HG03575 (cell line): ENCODE results near the gene ZNF839.
"Not testable (repeated sequence)": the region's sequence is repeated elsewhere in the genome, so short reads cannot be mapped to it uniquely, and the experiment has no call there.

Experiments used
- ATAC-seq: cut with Tn5 transposase; IDR thresholded peaks from one replicate; pipeline ENCODE4 v1.9.1; 2021; ENCODE audit not compliant: unreplicated experiment, insufficient number of reproducible peaks, low FRiP score; ENCODE audit errors: extremely low read depth

Gene ZNF839

DNA sequence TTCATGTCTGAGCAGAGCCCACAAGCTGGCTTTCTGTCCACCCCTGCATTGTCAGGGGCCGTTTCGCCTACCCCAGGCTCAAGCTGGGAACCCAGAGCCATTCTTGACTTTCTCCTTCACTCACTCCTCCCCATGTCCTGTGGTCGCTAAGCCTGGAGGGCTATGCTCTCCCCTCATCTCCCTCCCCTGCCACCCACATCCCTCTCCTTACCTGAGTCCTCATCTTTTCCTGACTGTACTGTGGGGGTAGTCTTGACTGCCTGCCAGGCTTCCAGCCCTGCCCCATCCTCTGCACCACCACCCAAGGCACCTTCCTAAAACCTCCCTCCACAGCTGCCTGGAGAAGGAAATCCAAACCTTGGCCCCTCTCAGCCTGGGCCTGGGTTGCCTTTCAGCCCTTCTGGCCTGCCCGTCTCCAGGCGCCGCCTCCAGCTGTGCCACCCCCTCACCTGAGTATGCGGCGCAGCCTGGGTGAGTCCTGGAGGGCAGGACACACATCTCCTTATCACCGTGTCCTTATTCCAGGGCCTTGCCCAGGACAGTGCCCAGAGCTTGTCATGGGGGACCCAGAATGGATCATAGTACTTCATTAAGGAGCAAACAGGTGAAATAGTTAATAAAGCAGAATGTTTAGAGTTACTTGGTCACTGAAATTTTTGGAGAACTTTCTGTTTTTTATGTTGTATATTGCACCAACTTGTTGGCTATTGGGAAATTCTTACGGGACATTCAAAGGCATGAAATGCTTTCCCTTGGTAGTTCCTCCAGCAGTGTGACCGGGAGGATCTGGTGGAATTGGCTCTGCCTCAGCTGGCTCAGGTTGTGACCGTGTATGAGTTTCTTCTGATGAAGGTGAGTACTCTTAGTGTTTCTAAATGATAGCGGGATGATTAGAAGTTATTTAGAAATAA is 14.5 kb downstream of the ZNF839 start:
- no peak for ATAC-seq

DNA sequence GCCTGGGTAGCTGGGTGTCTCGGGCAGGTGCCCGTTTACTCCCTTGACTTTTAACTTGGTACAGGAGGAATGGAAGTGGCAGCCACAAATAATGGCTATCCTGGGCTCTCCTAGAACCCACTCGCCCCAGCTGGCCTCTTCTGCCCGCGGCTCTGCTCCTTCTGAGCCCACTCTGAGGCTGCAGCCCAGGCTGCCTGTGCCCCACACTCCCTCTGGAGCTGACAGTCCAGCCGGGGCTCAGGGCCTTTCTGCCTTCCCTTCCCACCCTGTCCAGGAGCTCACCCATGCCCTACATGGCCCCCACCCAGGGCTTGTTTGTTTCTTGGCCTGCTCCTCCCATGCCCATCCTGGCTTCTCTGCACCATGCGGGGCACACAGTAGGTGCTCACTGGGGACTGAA is 15.6 kb downstream of the ZNF839 start:
- no peak for ATAC-seq

GRCh38 chr14:102338724-102339123 is 19.2 kb downstream of the ZNF839 start:
- no peak for ATAC-seq

DNA sequence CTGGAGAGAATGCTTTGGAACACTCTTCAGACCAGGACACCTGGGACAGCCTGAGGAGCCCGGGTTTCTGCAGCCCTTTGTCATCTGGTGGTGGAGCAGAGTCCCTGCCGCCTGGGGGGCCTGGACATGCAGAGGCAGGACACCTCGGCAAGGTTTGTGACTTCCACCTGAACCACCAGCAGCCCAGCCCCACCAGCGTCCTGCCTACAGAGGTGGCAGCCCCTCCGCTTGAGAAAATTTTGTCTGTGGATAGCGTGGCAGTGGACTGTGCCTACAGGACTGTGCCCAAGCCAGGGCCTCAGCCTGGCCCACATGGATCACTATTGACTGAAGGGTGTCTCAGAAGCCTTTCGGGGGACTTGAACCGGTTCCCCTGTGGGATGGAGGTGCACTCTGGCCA is 22.0 kb downstream of the ZNF839 start:
- ATAC-seq = no peak

GRCh38 chr14:102342238-102342637 is 22.7 kb downstream of the ZNF839 start:
- ATAC-seq = no peak

- no peak for ATAC-seq
Observed at GRCh38 chr14:102344084-102344483, 24.5 kb downstream of the ZNF839 start.

GRCh38 chr14:102344485-102344884 is 24.9 kb downstream of the ZNF839 start:
- no peak for ATAC-seq

GRCh38 chr14:102345232-102345631 is 25.7 kb downstream of the ZNF839 start:
- ATAC-seq = no peak

- no peak for ATAC-seq
Observed at GRCh38 chr14:102346645-102347044, 27.1 kb downstream of the ZNF839 start.

- ATAC-seq = no peak
Observed at GRCh38 chr14:102348376-102348775, 28.8 kb downstream of the ZNF839 start.

DNA sequence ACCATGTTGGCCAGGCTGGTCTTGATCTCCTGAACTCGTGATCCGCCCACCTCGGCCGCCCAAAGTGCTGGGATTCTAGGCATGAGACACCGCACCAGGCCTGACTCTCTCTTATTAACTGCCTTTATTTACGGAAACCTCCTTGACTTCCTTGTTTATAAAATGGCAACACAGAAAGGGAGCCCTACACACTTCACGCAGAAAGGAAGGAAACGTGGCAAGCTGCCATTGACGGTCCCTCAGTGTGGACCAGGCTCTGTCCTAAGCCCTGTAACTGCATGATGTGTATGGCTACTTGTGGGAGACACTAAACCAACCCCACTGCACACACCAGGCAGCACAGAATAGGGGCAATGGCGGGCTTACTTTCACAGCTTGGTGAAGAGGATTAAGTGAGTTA is 31.5 kb downstream of the ZNF839 start:
- ATAC-seq = no peak

DNA sequence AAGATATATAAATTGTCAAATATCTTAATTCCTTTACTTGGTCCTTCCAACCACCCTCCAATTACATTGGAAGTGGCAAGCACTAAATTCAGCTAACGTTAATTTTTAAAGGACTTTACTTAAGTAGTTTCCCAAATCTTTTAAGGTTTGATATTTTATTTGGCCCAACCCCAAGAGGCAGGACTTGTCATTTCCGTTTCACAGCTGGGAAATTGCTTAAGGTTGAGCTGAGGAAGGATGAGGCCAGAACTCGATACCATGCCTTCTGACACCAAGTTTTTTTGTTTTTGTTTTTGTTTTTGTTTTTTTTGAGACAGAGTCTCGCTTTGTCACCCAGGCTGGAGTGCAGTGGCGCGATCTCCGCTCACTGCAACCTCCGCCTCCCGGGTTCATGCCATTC is 32.0 kb downstream of the ZNF839 start:
- ATAC-seq = not testable (repeated sequence)

DNA sequence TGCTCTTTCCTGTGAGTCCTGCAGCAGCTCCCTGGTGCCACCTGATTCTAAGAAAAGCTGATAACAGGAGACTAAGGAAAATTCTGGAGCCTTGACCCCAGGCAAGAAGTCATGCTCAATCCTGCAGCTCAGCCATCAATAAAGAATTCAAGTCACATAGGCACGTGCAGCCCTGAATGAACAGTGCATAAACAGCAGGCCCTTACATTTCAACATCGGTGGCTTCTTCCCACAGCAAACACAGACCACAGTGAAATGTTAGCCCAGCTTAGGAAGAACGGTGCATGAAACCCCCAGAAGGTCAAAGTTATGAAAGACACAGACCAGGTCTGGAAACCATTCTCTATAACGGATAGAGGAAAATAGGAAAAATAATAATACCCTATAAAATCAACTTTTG is 32.7 kb downstream of the ZNF839 start:
- ATAC-seq = no peak

DNA sequence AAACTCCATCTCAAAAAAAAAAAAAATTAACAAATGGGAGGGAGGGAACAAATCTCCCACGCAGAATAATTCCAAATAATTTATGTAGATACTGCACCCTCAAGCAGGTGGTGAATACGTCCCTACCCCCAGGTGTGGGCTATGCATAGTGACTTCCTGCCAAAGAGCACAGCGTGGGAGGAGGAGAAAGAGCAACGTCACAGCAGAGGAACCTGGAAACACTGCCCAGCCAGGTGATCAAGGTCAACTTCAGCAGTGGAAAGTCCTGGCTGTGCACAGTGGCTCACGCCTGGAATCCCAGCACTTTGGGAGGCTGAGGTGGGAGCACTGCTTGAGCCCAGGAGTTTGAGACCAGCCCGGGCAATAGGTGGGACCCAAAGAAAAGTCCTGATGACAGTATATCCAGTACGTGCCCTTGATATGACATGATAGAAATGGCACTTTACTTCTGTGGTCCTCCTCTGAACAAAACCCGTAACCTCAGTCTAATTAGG is 33.6 kb downstream of the ZNF839 start:
- no peak for ATAC-seq

GRCh38 chr14:102356280-102356679 is 36.7 kb downstream of the ZNF839 start:
- no peak for ATAC-seq

GRCh38 chr14:102359341-102359740 is 39.8 kb downstream of the ZNF839 start:
- ATAC-seq = no peak

GRCh38 chr14:102360388-102360787 is 40.8 kb downstream of the ZNF839 start:
- ATAC-seq = no peak

- no peak for ATAC-seq
Observed at GRCh38 chr14:102362084-102362483, 42.5 kb downstream of the ZNF839 start.

DNA sequence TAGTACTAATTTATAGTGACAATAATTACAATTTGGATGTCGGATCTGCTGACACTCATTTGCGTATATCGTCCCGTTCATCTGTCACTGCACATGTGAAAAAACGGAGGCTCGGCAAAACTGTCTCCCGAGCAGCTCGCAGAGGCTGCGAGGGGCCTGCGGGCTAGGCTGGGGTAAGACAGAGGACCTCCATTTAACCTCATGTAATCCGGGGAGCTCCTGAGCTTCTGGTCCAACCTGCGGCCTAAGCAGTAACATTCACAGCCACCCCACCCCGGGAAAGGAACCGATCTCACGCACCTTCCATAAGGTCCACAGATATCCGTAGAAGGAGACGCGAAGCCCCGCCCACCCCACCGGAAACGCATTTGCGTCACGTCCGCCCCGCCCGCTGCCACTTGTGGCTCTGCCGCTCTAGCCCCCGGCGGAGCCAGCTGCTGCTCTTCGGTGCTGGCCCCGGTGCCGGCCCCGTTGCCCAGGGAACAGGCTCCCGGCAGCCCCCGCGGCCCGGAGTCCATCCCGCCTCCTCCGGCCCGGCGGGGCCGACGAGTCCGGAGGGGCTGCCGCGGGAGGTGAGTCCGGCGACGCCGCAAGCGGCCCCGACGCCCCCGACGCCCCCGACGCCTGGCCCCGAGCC is 43.1 kb downstream of the ZNF839 start, which contains the start of the genes CINP and TECPR2:
Gene CINP (minus strand): TSS at position 346 of the 637 bp plus-strand sequence. CDS start 39 bp downstream, at position 307.
Gene TECPR2 (plus strand): TSS at position 397 of the 637 bp plus-strand sequence. CDS start 13,781 bp downstream, outside the sequence.
- ATAC-seq = no peak
